KMS-11 (cell line): ENCODE measurements around the gene SMIM1.

ENCODE experiments used
- H2AFZ ChIP-seq: fragments of 200-600 bp; sonication (generic); 2 replicates; pipeline ENCODE4 v1.6.1; 2016; ENCODE audit warnings: antibody characterized with exemption, mixed run types, low read depth
- H3K27ac ChIP-seq: fragments of 200-600 bp; sonication (generic); 2 replicates; pipeline ENCODE4 v1.6.1; 2016; ENCODE audit warnings: mild to moderate bottlenecking, mixed run types
- H3K27me3 ChIP-seq: fragments of 200-600 bp; sonication (generic); 2 replicates; pipeline ENCODE4 v1.6.1; 2017; ENCODE audit warnings: mild to moderate bottlenecking, low read depth, mixed run types, moderate library complexity; ENCODE audit not compliant: insufficient read depth
- H3K36me3 ChIP-seq: fragments of 200-600 bp; sonication (generic); 2 replicates; pipeline ENCODE4 v1.6.1; 2017; ENCODE audit warnings: mild to moderate bottlenecking, mixed run types; ENCODE audit not compliant: insufficient read depth
- H3K4me1 ChIP-seq: fragments of 200-600 bp; sonication (generic); 2 replicates; pipeline ENCODE4 v1.6.1; 2016; ENCODE audit warnings: mild to moderate bottlenecking, low read depth, mixed run types; ENCODE audit not compliant: poor library complexity, severe bottlenecking
- H3K4me2 ChIP-seq: fragments of 200-600 bp; sonication (generic); 2 replicates; pipeline ENCODE4 v1.7.0; 2016; ENCODE audit warnings: mild to moderate bottlenecking, mixed run types
- H3K4me3 ChIP-seq: fragments of 200-600 bp; sonication (generic); IDR thresholded peaks from 2 replicates; pipeline ENCODE4 v1.6.1; 2017; ENCODE audit warnings: low read depth, low read length, mixed read lengths; ENCODE audit not compliant: insufficient read depth
- H3K79me2 ChIP-seq: fragments of 200-600 bp; sonication (generic); 2 replicates; pipeline ENCODE4 v1.6.1; 2016; ENCODE audit warnings: low read depth, mixed run types; ENCODE audit not compliant: insufficient read depth
- H3K9ac ChIP-seq: fragments of 200-600 bp; sonication (generic); 2 replicates; pipeline ENCODE4 v1.6.1; 2016; ENCODE audit warnings: mild to moderate bottlenecking, mixed run types
- H4K20me1 ChIP-seq: fragments of 200-600 bp; sonication (generic); 2 replicates; pipeline ENCODE4 v1.6.1; 2016; ENCODE audit warnings: mild to moderate bottlenecking, mixed run types; ENCODE audit not compliant: insufficient read depth
- CTCF ChIP-seq: fragments of 200-600 bp; sonication (generic); conservative IDR thresholded peaks from 2 replicates; pipeline ENCODE4 v1.6.1; 2017; ENCODE audit warnings: low read depth, mild to moderate bottlenecking, antibody characterized with exemption, low read length, moderate library complexity, mixed read lengths

Gene SMIM1

GRCh38 chr1:3774276-3774945 is 1.9 kb downstream of the SMIM1 start:
- no peak for TF ChIP-seq CTCF
- Histone ChIP-seq H3K27me3 (peaks cover 18% of the 10 kb centered on the region), H3K9ac (no peak overlapping the region), H3K4me2 (no peak overlapping the region), H3K4me1 (peaks cover 15% of the 10 kb centered on the region), H3K4me3 (no peak overlapping the region), H3K36me3 (no peaks in the 10 kb centered on the region), H3K79me2 (no peaks in the 10 kb centered on the region), H4K20me1 (no peaks in the 10 kb centered on the region), H3K27ac (no peak overlapping the region), H2AFZ (no peak overlapping the region)

GRCh38 chr1:3774946-3775489 is 2.5 kb downstream of the SMIM1 start:
- Histone ChIP-seq H3K4me3 (no peak overlapping the region), H3K27ac (no peak overlapping the region), H2AFZ (no peak overlapping the region), H3K4me2 (no peak overlapping the region), H3K4me1 (peaks cover 15% of the 10 kb centered on the region), H3K36me3 (no peaks in the 10 kb centered on the region), H4K20me1 (no peaks in the 10 kb centered on the region), H3K79me2 (no peaks in the 10 kb centered on the region), H3K9ac (no peak overlapping the region), H3K27me3 (peaks cover 12% of the 10 kb centered on the region)
- no peak for TF ChIP-seq CTCF

- no peaks in the 10 kb centered on the region for H4K20me1 ChIP-seq
- peaks cover 15% of the 10 kb centered on the region for H3K4me1 ChIP-seq
- H3K4me3 ChIP-seq: no peak overlapping the region
- peak; percentile 51; the same call in 1 of the 2 replicates for TF ChIP-seq CTCF
- H3K27ac ChIP-seq: no peak overlapping the region
- H2AFZ ChIP-seq: no peak overlapping the region
- no peak overlapping the region for H3K9ac ChIP-seq
- no peaks in the 10 kb centered on the region for H3K79me2 ChIP-seq
- peaks cover 6% of the 10 kb centered on the region; the same call in 1 of the 2 replicates for H3K27me3 ChIP-seq
- no peaks in the 10 kb centered on the region for H3K36me3 ChIP-seq
- H3K4me2 ChIP-seq: 0 out of 2 replicates have a peak overlapping the region, but pooled peaks have one; percentile 3
Measured at GRCh38 chr1:3775490-3776230, 3.1 kb downstream of the SMIM1 start.

GRCh38 chr1:3776231-3776961 is 3.8 kb downstream of the SMIM1 start:
- H4K20me1 ChIP-seq: no peaks in the 10 kb centered on the region
- no peak overlapping the region for H3K27ac ChIP-seq

More at GRCh38 chr1:3776231-3776961, 3.8 kb downstream of the SMIM1 start:
- Histone ChIP-seq H3K9ac (no peak overlapping the region), H3K4me2 (0 out of 2 replicates have a peak overlapping the region, but pooled peaks have one; percentile 3), H3K79me2 (no peaks in the 10 kb centered on the region), H3K4me1 (peaks cover 15% of the 10 kb centered on the region), H2AFZ (no peak overlapping the region), H3K4me3 (no peak overlapping the region), H3K36me3 (peaks cover 5% of the 10 kb centered on the region; the same call in 1 of the 2 replicates), H3K27me3 (no peaks in the 10 kb centered on the region)
- TF ChIP-seq CTCF: 0 out of 2 replicates have a peak, but pooled peaks have one; percentile 21
